WERI-Rb-1 (cell line): ENCODE data around the gene NCKAP5L.

ENCODE experiments used
- DNase-seq: peaks from one replicate; pipeline ENCODE4 v3.0.0-alpha.2; 2020
- H3K27ac ChIP-seq: fragments of 250-450 bp; sonication (Bioruptor Pico); 2 replicates; pipeline ENCODE4 v1.5.1; 2020; ENCODE audit warnings: mild to moderate bottlenecking, moderate library complexity
- H3K27me3 ChIP-seq: fragments of 250-450 bp; sonication (Bioruptor Pico); 2 replicates; pipeline ENCODE4 v1.5.1; 2021; ENCODE audit warnings: mild to moderate bottlenecking, low read depth, moderate library complexity; ENCODE audit not compliant: insufficient read depth, severe bottlenecking
- H3K36me3 ChIP-seq: fragments of 250-450 bp; sonication (Bioruptor Pico); 2 replicates; pipeline ENCODE4 v1.5.1; 2020; ENCODE audit warnings: mild to moderate bottlenecking, moderate library complexity
- H3K4me3 ChIP-seq: 2 replicates; pipeline ENCODE4 v1.5.1; 2011; ENCODE audit warnings: low read depth, mild to moderate bottlenecking, control low read depth, low read length
- H3K9me3 ChIP-seq: fragments of 250-450 bp; sonication (Bioruptor Pico); 2 replicates; pipeline ENCODE4 v1.5.1; 2021; ENCODE audit warnings: mild to moderate bottlenecking, moderate library complexity; ENCODE audit not compliant: severe bottlenecking
- CTCF ChIP-seq: IDR thresholded peaks from 2 replicates; pipeline ENCODE4 v1.5.1; 2011; ENCODE audit warnings: low read depth, mild to moderate bottlenecking, control low read depth, inconsistent platforms, low read length

The NCKAP5L gene

DNA sequence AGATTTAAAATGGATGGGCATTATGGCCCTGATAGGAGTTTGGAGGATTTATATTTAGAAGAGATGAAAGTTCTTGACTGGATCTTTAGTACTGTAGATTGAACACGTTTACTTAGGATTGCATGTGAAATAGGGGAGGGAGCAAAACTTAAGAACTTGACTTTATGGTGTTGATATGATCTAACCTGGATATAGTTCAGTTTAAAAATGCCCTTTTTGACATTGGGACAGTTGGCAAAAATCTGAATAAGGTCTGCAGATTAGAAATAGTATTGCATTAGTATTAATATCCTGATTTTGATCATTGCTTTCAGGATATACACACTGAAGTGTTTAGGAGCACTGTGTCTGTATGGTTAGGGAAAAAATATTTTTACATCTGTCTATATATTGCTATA lies 77.2 kb downstream of the NCKAP5L start:
- H3K4me3 ChIP-seq, result no peak overlapping the region
- H3K27me3 ChIP-seq, result no peaks in the 10 kb centered on the region
- no peak for TF ChIP-seq CTCF
- no peak for DNase-seq
- peaks cover 66% of the 10 kb centered on the region for H3K36me3 ChIP-seq
- no peak overlapping the region for H3K27ac ChIP-seq
- H3K9me3 ChIP-seq, result no peaks in the 10 kb centered on the region

DNA sequence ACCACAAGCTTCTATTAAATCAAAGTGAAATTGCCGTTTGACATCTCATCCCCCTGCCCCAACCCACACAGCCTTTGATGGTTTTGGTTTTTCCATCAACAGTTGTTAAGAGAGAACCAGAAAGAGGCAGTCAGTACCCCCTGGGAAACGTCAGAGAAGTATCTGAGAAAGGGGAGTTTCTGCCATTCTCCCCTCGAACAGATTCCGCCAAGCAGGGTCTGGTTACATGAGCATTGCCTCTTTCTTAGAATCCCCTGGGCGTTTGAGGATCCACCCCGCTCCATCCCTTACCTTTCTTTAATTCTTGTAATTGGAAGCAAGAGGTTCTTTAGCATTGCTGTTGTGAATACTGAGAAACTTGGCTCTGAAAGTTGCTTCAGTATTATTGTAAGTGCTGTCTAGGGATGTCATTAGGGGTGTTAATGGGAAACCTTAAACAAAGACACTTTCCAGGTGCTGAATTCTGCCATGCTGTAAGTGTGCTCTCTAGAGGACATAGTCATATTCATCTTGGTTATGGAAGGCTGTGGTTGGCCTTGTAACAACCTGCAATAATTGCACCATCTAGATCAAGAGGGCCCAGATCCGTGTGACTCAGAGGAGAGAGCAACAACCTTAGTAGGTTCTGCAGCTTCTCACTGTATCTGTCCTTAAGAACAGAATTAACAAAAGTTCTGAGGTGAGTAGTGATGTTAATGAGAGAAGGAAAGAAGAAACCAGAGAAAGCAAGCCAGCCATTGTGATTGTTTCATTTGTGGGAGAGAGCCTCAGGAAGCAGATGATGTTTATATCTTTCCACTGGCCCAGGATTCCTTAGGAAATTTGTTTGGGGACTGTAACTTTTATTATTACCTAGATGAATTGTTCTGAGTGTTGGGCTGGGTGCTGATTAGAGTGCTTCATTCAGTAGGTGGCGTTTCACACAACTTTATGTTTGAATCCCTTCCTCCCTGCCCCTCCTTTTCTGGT lies 77.9 kb downstream of the NCKAP5L start:
- H3K27ac ChIP-seq, result no peak overlapping the region
- peaks cover 59% of the 10 kb centered on the region for H3K36me3 ChIP-seq
- no peak for TF ChIP-seq CTCF
- H3K9me3 ChIP-seq, result no peaks in the 10 kb centered on the region
- H3K4me3 ChIP-seq, result no peak overlapping the region
- no peaks in the 10 kb centered on the region for H3K27me3 ChIP-seq
- no peak for DNase-seq

DNA sequence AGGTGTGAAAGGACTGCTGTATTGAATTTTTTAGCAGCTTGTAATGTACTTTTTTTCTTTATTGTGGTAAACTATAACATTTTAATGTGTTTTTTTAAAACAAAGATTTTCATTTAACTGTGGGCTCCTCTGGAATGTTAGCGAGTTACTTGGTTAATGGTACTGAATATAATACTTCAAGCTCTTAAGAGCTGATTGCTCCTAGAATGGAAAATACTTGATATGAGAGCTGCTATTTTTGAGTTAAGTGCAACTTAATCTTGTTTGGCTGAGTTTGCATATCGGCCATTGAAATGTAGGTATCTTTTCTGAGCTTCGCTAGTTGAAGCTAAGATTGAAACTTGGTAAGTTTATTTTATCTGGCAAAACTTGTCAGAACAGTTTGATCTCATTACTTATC lies 79.4 kb downstream of the NCKAP5L start:
- H3K36me3 ChIP-seq, result peaks cover 49% of the 10 kb centered on the region
- no peak overlapping the region for H3K4me3 ChIP-seq
- H3K27ac ChIP-seq, result no peak overlapping the region
- no peaks in the 10 kb centered on the region for H3K27me3 ChIP-seq
- no peaks in the 10 kb centered on the region for H3K9me3 ChIP-seq
- TF ChIP-seq CTCF, result no peak
- DNase-seq, result no peak

DNA sequence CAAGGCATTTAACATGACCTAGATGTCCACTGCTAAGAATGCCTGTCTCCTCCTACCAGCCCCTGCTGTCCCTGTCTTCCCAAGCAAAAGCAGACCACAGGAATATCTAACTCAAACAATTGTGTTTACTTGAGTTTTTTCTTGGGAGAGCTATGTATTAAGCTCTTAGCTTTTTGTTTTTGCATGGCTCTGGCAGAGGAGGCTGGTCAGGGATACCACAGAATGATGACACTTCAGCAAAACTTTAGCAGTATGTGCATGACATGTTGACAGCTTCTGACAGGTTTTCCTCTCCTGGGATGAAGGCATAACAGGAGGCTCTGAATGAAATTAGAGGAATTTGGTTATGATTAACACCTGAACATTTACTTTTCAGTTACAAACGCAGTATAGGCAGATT lies 79.9 kb downstream of the NCKAP5L start:
- peaks cover 49% of the 10 kb centered on the region for H3K36me3 ChIP-seq
- no peak for DNase-seq

GRCh38 chr12:49744363-49744885 lies 83.8 kb downstream of the NCKAP5L start:
- H3K4me3 ChIP-seq, result no peak overlapping the region
- H3K27me3 ChIP-seq, result no peaks in the 10 kb centered on the region
- no peak for DNase-seq
- no peak for TF ChIP-seq CTCF
- H3K36me3 ChIP-seq, result peaks cover 37% of the 10 kb centered on the region
- H3K27ac ChIP-seq, result 0 out of 2 replicates have a peak overlapping the region, but pooled peaks have one; percentile 17
- H3K9me3 ChIP-seq, result no peaks in the 10 kb centered on the region

More for the DNA sequence above, 79.9 kb downstream of the NCKAP5L start:
- no peak for TF ChIP-seq CTCF
- H3K4me3 ChIP-seq, result no peak overlapping the region
- H3K9me3 ChIP-seq, result no peaks in the 10 kb centered on the region
- H3K27me3 ChIP-seq, result no peaks in the 10 kb centered on the region
- H3K27ac ChIP-seq, result no peak overlapping the region
